HEK293 (cell line): Measurements from ENCODE around the gene HIBCH.

Experiments
- CTCF ChIP-seq: fragments of 450-650 bp; formaldehyde crosslinking; IDR thresholded peaks from 2 replicates; pipeline ENCODE4 v1.5.1; 2016; ENCODE audit warnings: missing biosample characterization, missing genetic modification characterization
- MEIS1 ChIP-seq: sonication (generic); formaldehyde crosslinking; IDR thresholded peaks from 2 replicates; pipeline ENCODE4 v1.8.1; 2022; ENCODE audit warnings: missing genetic modification reagents, mild to moderate bottlenecking, borderline replicate concordance
- REST ChIP-seq: fragments of 450-650 bp; formaldehyde crosslinking; IDR thresholded peaks from 2 replicates; pipeline ENCODE4 v1.5.1; 2016; ENCODE audit warnings: missing biosample characterization, missing genetic modification characterization
- TRIM28 ChIP-seq: IDR thresholded peaks from 2 replicates; pipeline ENCODE4 v1.6.1; 2011; ENCODE audit warnings: low read length, control low read depth, borderline replicate concordance
- YY1 ChIP-seq: fragments of 450-650 bp; formaldehyde crosslinking; IDR thresholded peaks from 2 replicates; pipeline ENCODE4 v1.5.1; 2018; ENCODE audit warnings: missing biosample characterization, missing genetic modification characterization
- ZBTB20 ChIP-seq: fragments of 450-650 bp; formaldehyde crosslinking; IDR thresholded peaks from 2 replicates; pipeline ENCODE4 v1.5.1; 2016; ENCODE audit warnings: missing biosample characterization, missing genetic modification characterization
- ZNF335 ChIP-seq: fragments of 450-650 bp; formaldehyde crosslinking; conservative IDR thresholded peaks from 2 replicates; pipeline ENCODE4 v1.5.1; 2016; ENCODE audit warnings: missing biosample characterization, missing genetic modification characterization
- ZSCAN30 ChIP-seq: fragments of 450-650 bp; IDR thresholded peaks from 2 replicates; pipeline ENCODE4 v1.5.1; 2018; ENCODE audit warnings: missing biosample characterization, mild to moderate bottlenecking, missing genetic modification characterization, moderate library complexity

DNA sequence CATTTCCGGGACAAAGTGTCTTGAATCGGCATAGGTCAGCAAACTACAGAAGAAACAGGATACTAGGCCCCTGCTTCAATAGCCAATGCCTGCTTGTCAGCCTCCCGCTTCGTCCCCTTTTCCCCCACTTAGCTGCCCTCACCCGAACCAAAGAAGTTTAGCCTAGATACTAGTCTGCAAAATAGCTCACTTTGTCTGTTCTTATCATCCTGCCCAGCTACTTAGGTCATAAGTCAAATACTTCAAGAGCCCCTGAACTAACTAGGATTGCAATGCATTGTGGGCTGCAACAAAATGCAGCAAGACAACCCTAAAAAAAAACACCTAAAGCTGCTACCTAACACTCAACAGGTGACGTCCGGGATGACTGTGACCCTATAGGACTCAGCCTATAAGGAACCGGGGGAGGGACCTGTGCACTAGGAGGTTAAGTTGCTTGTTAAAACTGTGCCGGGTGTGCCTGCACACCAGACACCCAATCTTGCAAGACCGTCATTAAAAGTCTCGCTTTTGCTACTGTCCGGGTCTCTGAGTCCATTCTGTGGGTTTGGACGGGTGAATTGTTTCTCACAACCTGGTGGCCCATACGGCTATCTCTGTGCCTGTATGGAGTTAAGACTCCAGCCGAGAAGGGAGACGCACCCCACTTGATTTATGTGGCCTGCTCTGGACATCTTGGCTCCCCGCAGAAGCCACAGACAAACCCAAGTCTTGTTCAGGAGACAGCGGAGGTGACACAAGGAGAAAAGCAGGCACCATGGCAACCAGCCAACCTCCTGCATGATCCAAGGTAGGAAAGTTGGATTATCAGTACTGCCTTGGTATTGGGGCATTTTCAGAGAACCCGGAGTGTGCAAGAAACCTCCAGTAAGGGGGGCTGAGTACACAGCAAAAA is 105.9 kb downstream of the HIBCH start:
- TF ChIP-seq CTCF (tag by site-specific recombination) (no peak), TRIM28 (no peak), ZBTB20 (tag by site-specific recombination) (no peak), ZNF335 (tag by site-specific recombination) (no peak), REST (no peak), MEIS1 (CRISPR knock-in tag) (no peak), YY1 (tag by site-specific recombination) (no peak), ZSCAN30 (tag by site-specific recombination) (no peak)
